HG02759 (cell line): Measurements from ENCODE around the gene RELL2.

Experiments
- ATAC-seq: cut with Tn5 transposase; IDR thresholded peaks from one replicate; pipeline ENCODE4 v1.9.1; 2021; ENCODE audit warnings: mild to moderate bottlenecking, moderate library complexity; ENCODE audit not compliant: unreplicated experiment

The RELL2 gene

GRCh38 chr5:141647242-141647641, 10.4 kb downstream of the RELL2 start:
- ATAC-seq = no peak

GRCh38 chr5:141647851-141648250, 11.1 kb downstream of the RELL2 start:
- ATAC-seq = no peak

GRCh38 chr5:141649056-141649688, 12.4 kb downstream of the RELL2 start:
- ATAC-seq = no peak

GRCh38 chr5:141649972-141650371, 13.2 kb downstream of the RELL2 start:
- ATAC-seq = no peak

GRCh38 chr5:141650851-141651727, 14.3 kb downstream of the RELL2 start, which contains the start of gene FCHSD1:
TSS of gene FCHSD1 (minus strand) at chr5:141651418. CDS start at chr5:141651368, 50 bp downstream.
- peak; percentile 98 for ATAC-seq

GRCh38 chr5:141651728-141652105, 14.9 kb downstream of the RELL2 start:
- ATAC-seq = no peak

- ATAC-seq = no peak
These were observed 17.5 kb downstream of the RELL2 start for GRCh38 chr5:141654298-141654697.

GRCh38 chr5:141655020-141655419, 18.2 kb downstream of the RELL2 start:
- ATAC-seq = no peak

GRCh38 chr5:141656396-141656795, 19.6 kb downstream of the RELL2 start:
- no peak for ATAC-seq

- ATAC-seq = no peak
These were observed 20.6 kb downstream of the RELL2 start for GRCh38 chr5:141657404-141657803.

- peak; percentile 66 for ATAC-seq
These were observed 21.2 kb downstream of the RELL2 start for GRCh38 chr5:141657937-141658545.

- ATAC-seq = no peak
These were observed 25.2 kb downstream of the RELL2 start for GRCh38 chr5:141662028-141662427.

GRCh38 chr5:141663506-141663905, 26.7 kb downstream of the RELL2 start:
- ATAC-seq = no peak

GRCh38 chr5:141664733-141665461, 28.1 kb downstream of the RELL2 start:
- ATAC-seq = peak; percentile 98

- no peak for ATAC-seq
These were observed 29.5 kb downstream of the RELL2 start for GRCh38 chr5:141665995-141666940.

GRCh38 chr5:141668601-141669265, 31.9 kb downstream of the RELL2 start:
- ATAC-seq = no peak

- no peak for ATAC-seq
These were observed 32.7 kb downstream of the RELL2 start for GRCh38 chr5:141669520-141669919.

- no peak for ATAC-seq
These were observed 35.5 kb downstream of the RELL2 start for GRCh38 chr5:141672071-141672840.
